IMR-90 (cell line): ENCODE measurements around the gene BRD8. TPM values are rescaled to one million over a fixed set of nuclear protein-coding genes. Genes with fewer than 3 reads are reported as not detected.

Source experiments
- ATAC-seq: fragments of 200-7000 bp; cut with Tn5 transposase; 2 replicates; pipeline ENCODE4 v1.9.1; 2020; ENCODE audit warnings: low read depth, mild to moderate bottlenecking, moderate library complexity
- BruUV-seq: library from RNA; stranded (reverse); fragments of 400-500 nt; replicated peaks from 2 replicates; lab custom pipeline; 2021; lab: Mats Ljungman, UMichigan
- CTCF ChIA-PET: fragments of 300-600 bp; formaldehyde crosslinking; extraction: SDS; loops from one replicate; lab custom pipeline; 2021; ENCODE audit warnings: antibody characterized with exemption; lab: Yijun Ruan, JAX
- POLR2A ChIA-PET: fragments of 300-600 bp; sonication (Branson Sonifier 250); formaldehyde crosslinking; loops from one replicate; lab custom pipeline; 2022; ENCODE audit warnings: antibody characterized with exemption; ENCODE audit not compliant: unreplicated experiment; lab: Charles Lee
- DNase-seq: peaks from one replicate; pipeline ENCODE4 v3.0.0; 2013
- H2AFZ ChIP-seq: replicated peaks from 2 replicates; pipeline ENCODE3; 2013; ENCODE audit warnings: low read length, mild to moderate bottlenecking; ENCODE audit not compliant: poor library complexity
- H2AK5ac ChIP-seq: 2 replicates; pipeline ENCODE4 v1.6.1; 2013; ENCODE audit warnings: low read depth, low read length, inconsistent platforms
- H2AK9ac ChIP-seq: replicated peaks from 2 replicates; pipeline ENCODE3; 2013; ENCODE audit warnings: mild to moderate bottlenecking, low read depth, low read length, moderate library complexity; ENCODE audit not compliant: poor library complexity
- H2BK120ac ChIP-seq: 2 replicates; pipeline ENCODE4 v1.6.1; 2013; ENCODE audit warnings: low read depth, low read length, inconsistent platforms
- H2BK15ac ChIP-seq: 3 replicates; pipeline ENCODE4 v1.6.1; 2013; ENCODE audit warnings: low read depth, low read length, inconsistent platforms
- H2BK20ac ChIP-seq: 2 replicates; pipeline ENCODE4 v1.6.1; 2013; ENCODE audit warnings: low read depth, mild to moderate bottlenecking, inconsistent platforms, low read length, moderate library complexity
- H2BK5ac ChIP-seq: 2 replicates; pipeline ENCODE4 v1.6.1; 2013; ENCODE audit warnings: mild to moderate bottlenecking, low read depth, low read length, inconsistent platforms; ENCODE audit not compliant: poor library complexity, severe bottlenecking
- H3K14ac ChIP-seq: replicated peaks from 2 replicates; pipeline ENCODE4 v1.6.1; 2013; ENCODE audit warnings: low read depth, low read length, inconsistent platforms
- H3K18ac ChIP-seq: 2 replicates; pipeline ENCODE4 v1.6.1; 2013; ENCODE audit warnings: low read depth, low read length, control low read depth
- H3K23ac ChIP-seq: 2 replicates; pipeline ENCODE4 v1.6.1; 2013; ENCODE audit warnings: low read depth, low read length, inconsistent platforms
- H3K27ac ChIP-seq: 2 replicates; pipeline ENCODE4 v1.5.1; 2013; ENCODE audit warnings: mild to moderate bottlenecking, control low read depth, low read length; ENCODE audit not compliant: insufficient read depth
- H3K27me3 ChIP-seq: 2 replicates; pipeline ENCODE4 v1.6.1; 2013; ENCODE audit warnings: low read length; ENCODE audit not compliant: control insufficient read depth, insufficient read depth
- H3K36me3 ChIP-seq: 2 replicates; pipeline ENCODE4 v1.6.1; 2013; ENCODE audit warnings: low read length, mixed read lengths; ENCODE audit not compliant: control insufficient read depth, insufficient read depth
- H3K4ac ChIP-seq: 2 replicates; pipeline ENCODE4 v1.6.1; 2013; ENCODE audit warnings: low read depth, low read length, inconsistent platforms
- H3K4me1 ChIP-seq: 2 replicates; pipeline ENCODE4 v1.6.1; 2013; ENCODE audit warnings: low read length, mixed read lengths; ENCODE audit not compliant: control insufficient read depth, insufficient read depth
- H3K4me2 ChIP-seq: 2 replicates; pipeline ENCODE4 v1.6.1; 2013; ENCODE audit warnings: low read depth, mild to moderate bottlenecking, control low read depth, low read length, moderate library complexity
- H3K4me3 ChIP-seq: 2 replicates; pipeline ENCODE4 v1.5.1; 2013; ENCODE audit warnings: low read depth, mild to moderate bottlenecking, control low read depth, low read length, moderate library complexity; ENCODE audit not compliant: insufficient read depth
- H3K56ac ChIP-seq: 2 replicates; pipeline ENCODE4 v1.6.1; 2013; ENCODE audit warnings: low read length, inconsistent platforms; ENCODE audit not compliant: insufficient read depth; ENCODE audit errors: extremely low read depth
- H3K79me1 ChIP-seq, 2 experiments: 2 replicates each; pipeline ENCODE4 v1.6.1; 2013; ENCODE audit warnings: low read length in 2 of 2, inconsistent platforms in 1 of 2, low read depth in 1 of 2
- H3K9ac ChIP-seq: 2 replicates; pipeline ENCODE4 v1.6.1; 2013; ENCODE audit warnings: low read depth, low read length, control low read depth
- H3K9me1 ChIP-seq: 2 replicates; pipeline ENCODE4 v1.6.1; 2013; ENCODE audit warnings: low read length, inconsistent platforms; ENCODE audit not compliant: insufficient read depth
- H3K9me3 ChIP-seq: 2 replicates; pipeline ENCODE4 v1.6.1; 2013; ENCODE audit warnings: low read length; ENCODE audit not compliant: control insufficient read depth, insufficient read depth
- H4K20me1 ChIP-seq: 2 replicates; pipeline ENCODE4 v1.6.1; 2013; ENCODE audit warnings: low read length, inconsistent platforms; ENCODE audit not compliant: insufficient read depth
- H4K5ac ChIP-seq: 2 replicates; pipeline ENCODE4 v1.6.1; 2013; ENCODE audit warnings: mild to moderate bottlenecking, low read depth, low read length, control low read depth
- H4K8ac ChIP-seq, 2 experiments: 2 replicates each; pipeline ENCODE4 v1.6.1; 2013; ENCODE audit warnings: low read depth in 2 of 2, low read length in 2 of 2, control low read depth in 1 of 2, inconsistent platforms in 1 of 2
- H4K91ac ChIP-seq: 2 replicates; pipeline ENCODE4 v1.6.1; 2013; ENCODE audit warnings: low read depth, low read length, inconsistent platforms; ENCODE audit not compliant: insufficient read depth
- BHLHE40 ChIP-seq: fragments of 150-350 bp; IDR thresholded peaks from 2 replicates; pipeline ENCODE4 v1.6.1; 2016; ENCODE audit warnings: mild to moderate bottlenecking, low read depth, low read length
- CHD1 ChIP-seq: IDR thresholded peaks from 2 replicates; pipeline ENCODE4 v1.6.1; 2012; ENCODE audit warnings: low read depth, low read length, improper control_type of control experiment
- FOS ChIP-seq: fragments of 150-350 bp; IDR thresholded peaks from 2 replicates; pipeline ENCODE4 v1.6.1; 2016; ENCODE audit warnings: low read depth, low read length
- MAFK ChIP-seq: IDR thresholded peaks from 2 replicates; pipeline ENCODE4 v1.6.1; 2012; ENCODE audit warnings: low read depth, low read length, improper control_type of control experiment
- MAZ ChIP-seq: IDR thresholded peaks from 2 replicates; pipeline ENCODE4 v1.6.1; 2012; ENCODE audit warnings: low read depth, mild to moderate bottlenecking, low read length, improper control_type of control experiment, moderate library complexity, borderline replicate concordance
- NFE2L2 ChIP-seq: fragments of 150-350 bp; IDR thresholded peaks from 2 replicates; pipeline ENCODE4 v1.6.1; 2016; ENCODE audit warnings: low read depth, mild to moderate bottlenecking, low read length
- RCOR1 ChIP-seq: IDR thresholded peaks from 2 replicates; pipeline ENCODE4 v1.6.1; 2012; ENCODE audit warnings: mild to moderate bottlenecking, low read length, improper control_type of control experiment; ENCODE audit not compliant: insufficient replicate concordance
- RFX5 ChIP-seq: IDR thresholded peaks from 2 replicates; pipeline ENCODE4 v1.8.0; 2012; ENCODE audit warnings: low read depth, mild to moderate bottlenecking, low read length, moderate library complexity
- WGBS, 2 experiments: methylation state at CpG; one replicate each; pipeline versions ENCODE4 v1.1.5 to v1.1.7; 2013; ENCODE audit warnings: missing lambda C conversion rate in 2 of 2; ENCODE audit not compliant: insufficient read length in 1 of 2; ENCODE audit errors: extremely low coverage in 2 of 2; 5-methylcytosine and 5-hydroxymethylcytosine counted together
- dilution Hi-C: fragments of 300-500 bp; cut with HindIII; formaldehyde crosslinking; loops from one replicate; pipeline ENCODE4 v1.14.3; 2018; ENCODE audit warnings: low sequenced_read_pairs; ENCODE audit not compliant: unreplicated experiment
- in situ Hi-C: fragments of 300-500 bp; cut with MboI; formaldehyde crosslinking; loops from 3 replicates; pipeline ENCODE4 v1.14.3; 2019; ENCODE audit warnings: low sequenced_read_pairs, inconsistent platforms, mixed read lengths
- intact Hi-C: fragments of 100-400 bp; cut with micrococcal nuclease; formaldehyde crosslinking; loops from 2 replicates; pipeline ENCODE4 v1.10.0; 2022
- polyA plus RNA-seq, 3 experiments: library from polyadenylated mRNA; depleted of rRNA; stranded (reverse); fragments of >200 nt; gene quantifications; 2 replicates each; pipeline ENCODE4 v1.2.3, GENCODE V29; 2012; ENCODE audit warnings: low replicate concordance in 1 of 3
- total RNA-seq: library from RNA; depleted of rRNA; stranded (reverse); fragments of >200 nt; gene quantifications from 2 replicates; pipeline ENCODE4 v1.2.3, GENCODE V29; 2012

Gene BRD8
- total and polyA plus RNA-seq, 2 of the 4 experiments (the other 2 are of a cell fraction) = 36.9 to 43.6 TPM

DNA sequence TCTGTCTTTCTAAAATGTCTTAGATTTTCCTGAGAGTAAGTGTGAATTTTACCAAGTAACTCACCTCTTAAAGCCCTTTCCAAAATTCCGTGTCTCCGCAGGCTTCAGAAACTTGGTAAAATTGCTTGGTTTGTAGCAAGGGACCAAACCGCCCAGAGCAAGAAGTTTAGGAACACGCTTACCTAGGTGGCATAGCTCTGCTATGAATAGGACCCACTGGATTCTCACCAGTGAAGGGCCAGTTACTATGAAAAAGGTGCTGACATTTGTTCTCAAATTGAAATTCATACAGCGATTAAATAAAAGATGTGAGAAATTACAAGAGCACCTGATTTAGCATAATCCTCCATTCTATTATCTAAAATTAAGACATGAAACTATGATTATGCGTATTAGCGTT is 45.9 kb downstream of the BRD8 start:
- Histone ChIP-seq H4K20me1 (no peaks in the 10 kb centered on the region), H2BK20ac (no peak overlapping the region), H3K4ac (no peak overlapping the region), H3K27me3 (no peaks in the 10 kb centered on the region; the same call in 1 of the 2 replicates), H3K4me1 (no peaks in the 10 kb centered on the region), H2BK120ac (no peak overlapping the region), H2AK5ac (no peak overlapping the region), H3K4me2 (no peak overlapping the region), H4K8ac (no peak overlapping the region), H3K18ac (no peak overlapping the region), H3K23ac (no peak overlapping the region), H3K56ac (no peak overlapping the region), H2BK15ac (no peak overlapping the region), H3K27ac (no peak overlapping the region), H3K9ac (no peak overlapping the region), H3K4me3 (no peak overlapping the region), H3K79me1 (no peaks in the 10 kb centered on the region), H2AFZ (no peak overlapping the region), H3K36me3 (no peaks in the 10 kb centered on the region), H2AK9ac (no peak overlapping the region), H3K14ac (no peak overlapping the region), H2BK5ac (no peak overlapping the region), H3K9me3 (no peaks in the 10 kb centered on the region), H3K9me1 (no peaks in the 10 kb centered on the region), H4K5ac (no peak overlapping the region), H4K91ac (no peak overlapping the region)
- ChIA-PET POLR2A (no interaction called here), CTCF (interaction anchor here (0.6 to 2.1 kb wide), 8 partner anchors 8 to 354 kb away, joined by 3 to 17 read pairs (median 4); no protein-coding TSS in a partner anchor)
- in situ Hi-C loops = loop anchor here (5.0 to 25.0 kb wide), 4 partner anchors 55 to 495 kb away; partner anchors contain the start of gene FAM13B
- dilution Hi-C loops = no loop called here
- intact Hi-C loops = loop anchor here (2.0 kb wide), 1 partner anchor 96 kb away; no protein-coding TSS in a partner anchor
- ATAC-seq = no peak
- TF ChIP-seq CHD1 = no peak
- no peak for TF ChIP-seq FOS
- no peak for TF ChIP-seq MAFK
- TF ChIP-seq RFX5 = no peak
- TF ChIP-seq MAZ = no peak
- TF ChIP-seq BHLHE40 = no peak
- no peak for TF ChIP-seq NFE2L2
- TF ChIP-seq RCOR1 = no peak
- WGBS, 2 experiments = no CpG with 5 or more reads among the region's 7 CpGs
- no peak for DNase-seq
- no TSS peak for BruUV-seq
